Measurements from ENCODE around the gene TMEM119.
"Not testable (repeated sequence)": the region's sequence is repeated elsewhere in the genome, so short reads cannot be mapped to it uniquely, and the experiment has no call there.

The TMEM119 gene

DNA sequence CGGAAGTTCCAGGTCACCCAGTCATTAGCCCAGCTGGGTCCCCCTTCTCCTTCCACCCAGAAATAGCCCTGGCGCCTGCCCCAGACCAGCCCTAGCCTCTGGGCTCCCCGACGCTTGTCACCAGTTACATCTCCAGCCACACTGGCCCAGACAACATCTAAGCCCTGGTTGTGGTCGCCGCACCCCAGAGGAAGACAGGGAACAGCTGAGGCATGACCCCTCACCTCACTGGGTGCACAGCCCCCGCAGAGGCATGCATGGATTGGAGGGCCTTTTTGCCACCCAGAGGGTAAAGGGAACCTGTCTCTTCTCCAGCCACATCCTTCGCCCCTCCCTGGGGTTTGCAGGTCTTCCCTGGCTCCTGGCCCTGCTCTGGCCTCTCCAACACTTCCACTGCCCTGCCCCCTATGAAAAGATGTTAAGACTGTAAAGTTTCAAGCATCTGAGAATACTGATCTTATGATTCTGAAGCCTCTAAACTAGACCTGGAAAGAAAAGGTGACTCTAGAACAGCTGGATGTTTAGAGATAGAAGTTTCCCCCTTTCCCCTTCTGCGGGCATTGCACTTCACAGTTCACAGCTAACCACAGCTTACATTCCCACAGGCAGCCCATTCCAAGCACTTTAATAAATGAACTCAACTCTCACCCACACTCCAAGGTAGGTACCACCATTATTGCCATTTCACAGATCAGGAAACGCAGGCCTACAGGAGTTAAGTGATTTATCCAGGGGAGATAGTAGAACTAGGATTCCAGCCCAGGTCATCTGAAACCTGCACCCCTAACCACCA, 14.7 kb downstream of the TMEM119 start:
- no peak for DNase-seq (ENCODE audit: low spot score)

DNA sequence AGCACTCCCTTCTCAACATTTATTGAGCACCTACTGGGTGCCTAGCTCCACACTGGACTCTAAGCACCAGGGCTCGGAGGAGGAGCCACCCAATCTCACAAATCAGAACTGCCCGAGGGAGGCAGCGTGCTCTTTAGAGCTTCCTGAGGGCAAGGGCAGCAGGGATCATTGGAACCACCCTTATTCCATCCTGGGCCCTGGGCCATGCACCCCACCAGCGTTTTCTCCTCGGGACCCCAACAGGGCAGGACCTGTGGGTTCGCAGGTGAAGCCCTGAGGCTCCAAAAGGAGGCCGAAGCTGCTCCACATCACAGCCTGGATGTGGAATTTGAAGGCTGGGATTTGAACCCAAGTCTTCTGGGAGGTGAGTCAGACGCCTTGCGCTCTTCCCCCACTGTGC, 15.4 kb downstream of the TMEM119 start:
- DNase-seq (ENCODE audit: low spot score): no peak

DNA sequence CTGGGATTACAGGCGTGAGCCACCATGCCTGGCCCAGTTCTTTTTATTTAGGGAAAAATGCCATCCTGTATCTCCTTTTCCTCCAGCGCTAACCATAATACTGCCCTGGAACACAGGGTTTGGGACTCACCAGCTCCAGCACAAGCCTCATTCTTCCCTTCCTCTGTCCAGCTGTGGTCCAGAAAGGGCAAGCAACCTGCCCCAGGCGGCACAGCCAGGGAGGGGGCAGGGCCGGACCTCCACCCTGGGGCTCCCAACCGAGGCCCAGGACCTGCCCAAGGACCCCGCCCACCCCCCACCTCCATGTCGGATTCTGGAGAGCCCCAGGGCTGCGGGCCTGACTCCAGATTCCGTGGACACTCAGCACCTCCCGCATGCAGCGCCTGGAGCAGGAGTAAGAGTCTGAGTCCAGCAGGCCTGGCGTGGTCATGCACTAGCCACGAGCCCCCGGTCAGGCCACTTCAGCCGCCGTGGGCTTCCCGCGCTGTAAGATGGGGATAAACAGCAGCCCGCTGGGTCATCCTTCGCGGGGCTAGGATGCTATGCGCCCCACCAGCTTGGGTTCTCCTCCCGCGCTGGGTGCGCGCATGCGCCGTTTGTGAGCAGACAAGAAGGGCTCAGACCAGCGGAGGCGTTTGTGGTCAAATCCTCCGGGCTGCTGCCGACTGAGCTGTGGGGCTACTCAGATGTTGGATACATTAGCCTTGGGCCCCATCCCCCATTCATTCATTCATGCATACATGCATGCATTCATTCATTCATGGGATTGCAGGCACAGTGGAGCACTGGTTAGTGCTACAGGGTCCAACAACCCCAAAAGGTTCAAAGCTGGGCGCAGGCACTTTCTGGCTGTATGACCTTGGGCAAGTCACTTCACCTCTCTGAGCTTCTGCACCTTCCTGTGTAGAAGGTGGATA, 16.3 kb downstream of the TMEM119 start:
- no peak for DNase-seq (ENCODE audit: low spot score)

DNA sequence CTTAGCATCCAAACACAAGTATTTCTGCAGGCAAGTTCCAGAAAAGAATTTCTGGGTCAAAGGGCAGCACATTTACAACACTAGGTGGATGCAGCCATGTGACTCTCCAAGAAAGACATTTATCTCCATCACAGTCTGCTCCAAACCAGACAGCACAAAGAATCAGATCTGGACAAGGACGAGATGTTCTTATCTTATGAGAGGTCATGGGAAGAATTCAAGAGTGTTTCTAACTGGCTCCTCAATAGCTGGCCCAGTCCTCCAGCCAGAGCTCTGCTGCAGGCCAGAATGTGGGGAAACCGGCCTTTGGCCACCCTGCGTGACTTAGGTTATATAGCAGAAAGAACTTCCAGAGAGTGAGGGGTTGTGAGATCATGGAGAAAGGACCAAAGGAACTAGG, 17.4 kb downstream of the TMEM119 start:
- DNase-seq (ENCODE audit: low spot score): no peak

DNA sequence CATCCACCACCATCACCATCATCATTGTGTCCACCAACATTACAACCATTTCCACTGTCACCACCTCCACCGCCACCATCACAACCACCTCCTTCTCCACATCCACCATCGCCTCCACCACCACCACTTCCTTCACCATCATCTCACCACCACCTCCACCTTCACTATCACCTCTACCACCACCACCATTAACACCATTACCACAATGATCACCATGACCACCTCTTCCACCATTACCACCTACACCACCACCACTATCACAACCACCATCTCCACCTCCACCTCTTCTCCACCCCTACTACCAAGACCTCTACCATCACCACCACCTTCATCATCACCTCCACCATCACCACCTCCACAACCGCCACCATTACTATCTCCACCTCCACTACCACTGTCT, 19.1 kb downstream of the TMEM119 start:
- DNase-seq (ENCODE audit: low spot score): no peak

DNA sequence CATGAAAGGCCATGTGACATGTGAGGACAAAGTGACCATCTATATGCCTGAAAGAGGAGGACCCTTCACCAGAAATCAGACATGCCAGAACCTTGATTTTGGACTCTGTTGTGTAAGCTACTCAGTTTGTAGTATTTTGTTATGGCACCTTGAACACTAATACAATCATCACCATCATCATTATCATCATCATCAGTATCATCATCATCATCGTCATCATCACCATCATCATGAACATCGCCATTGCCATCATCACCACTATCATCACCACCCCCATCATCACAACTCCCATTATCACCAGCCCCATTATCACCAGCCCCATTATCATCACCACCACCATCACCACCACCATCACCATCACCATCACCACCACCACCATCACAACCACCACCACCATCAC, 19.6 kb downstream of the TMEM119 start:
- DNase-seq (ENCODE audit: low spot score): no peak

DNA sequence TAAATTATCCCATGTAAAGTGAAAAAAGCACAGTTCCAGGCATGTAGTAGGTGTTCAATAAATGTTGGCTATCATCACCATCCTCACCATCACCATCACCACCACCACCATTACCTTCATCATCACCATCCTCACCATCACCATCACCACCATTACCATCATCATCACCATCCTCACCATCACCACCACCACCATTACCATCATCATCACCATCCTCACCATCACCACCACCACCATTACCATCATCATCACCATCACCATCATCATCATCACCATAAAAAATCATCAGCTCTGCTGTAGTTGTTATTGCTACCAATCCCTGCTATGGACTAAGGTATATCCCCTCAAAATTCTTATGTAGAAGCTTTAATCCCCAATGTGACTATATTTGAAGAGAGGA, 20.4 kb downstream of the TMEM119 start:
- DNase-seq (ENCODE audit: low spot score): no peak

DNA sequence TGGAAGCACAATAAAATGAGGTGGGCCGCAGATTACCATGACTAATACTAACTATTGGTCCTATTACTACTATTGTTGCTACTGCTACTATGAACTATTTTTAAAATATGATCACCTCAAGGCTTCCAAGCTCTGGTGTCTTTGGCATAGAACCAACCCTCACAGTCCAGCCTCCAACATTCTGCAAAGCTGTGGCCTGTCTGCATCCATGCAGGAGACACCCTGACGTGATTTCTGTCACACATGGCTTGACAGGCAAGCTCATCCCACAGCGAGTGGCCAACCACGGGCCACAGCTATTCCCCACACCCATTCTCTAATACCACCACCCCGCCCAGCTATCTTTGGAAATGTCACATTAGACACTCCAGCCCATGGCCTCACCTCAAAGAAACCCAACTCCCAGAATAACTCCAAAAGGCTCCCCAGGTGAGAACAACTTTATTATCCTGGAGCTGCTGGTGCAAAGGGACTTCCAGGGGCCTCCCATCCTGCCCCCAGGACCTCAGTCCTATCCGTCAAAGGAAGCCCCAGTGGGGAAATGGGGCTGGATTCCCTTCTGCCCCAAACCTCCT, 21.1 kb downstream of the TMEM119 start:
- DNase-seq (ENCODE audit: low spot score): no peak

DNA sequence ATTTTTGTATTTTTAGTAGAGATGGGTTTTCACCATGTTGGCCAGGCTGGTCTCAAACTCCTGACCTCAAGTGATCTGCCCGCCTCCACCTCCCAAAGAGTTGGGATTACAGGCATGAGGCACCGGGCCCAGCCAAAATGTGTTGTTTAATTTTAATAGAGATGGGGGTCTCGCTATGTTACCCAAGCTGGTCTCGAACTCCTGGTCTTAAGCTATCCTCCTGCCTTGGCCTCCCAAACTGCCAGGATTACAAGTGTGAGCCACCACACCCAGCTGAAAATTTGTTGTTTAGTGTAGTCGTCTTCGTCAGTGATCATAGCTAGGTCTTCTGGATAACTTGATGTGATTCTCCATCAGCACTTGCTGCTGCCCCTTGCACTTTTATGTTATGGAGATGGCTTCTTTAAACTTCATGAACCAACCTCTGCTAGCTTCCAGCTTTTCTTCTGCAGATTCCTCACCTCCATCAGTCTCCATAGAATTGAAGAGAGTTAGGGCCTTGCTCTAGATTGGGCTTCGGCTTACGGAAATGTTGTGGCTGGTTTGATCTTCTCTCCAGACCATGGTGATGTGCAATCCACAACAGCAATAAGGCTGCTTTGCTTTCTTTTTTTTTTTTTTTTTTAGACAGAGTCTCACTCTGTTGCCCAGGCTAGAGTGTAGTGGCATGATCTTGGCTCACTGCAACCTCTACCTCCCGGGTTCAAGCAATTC, 22.5 kb downstream of the TMEM119 start:
- DNase-seq (ENCODE audit: low spot score): no peak

DNA sequence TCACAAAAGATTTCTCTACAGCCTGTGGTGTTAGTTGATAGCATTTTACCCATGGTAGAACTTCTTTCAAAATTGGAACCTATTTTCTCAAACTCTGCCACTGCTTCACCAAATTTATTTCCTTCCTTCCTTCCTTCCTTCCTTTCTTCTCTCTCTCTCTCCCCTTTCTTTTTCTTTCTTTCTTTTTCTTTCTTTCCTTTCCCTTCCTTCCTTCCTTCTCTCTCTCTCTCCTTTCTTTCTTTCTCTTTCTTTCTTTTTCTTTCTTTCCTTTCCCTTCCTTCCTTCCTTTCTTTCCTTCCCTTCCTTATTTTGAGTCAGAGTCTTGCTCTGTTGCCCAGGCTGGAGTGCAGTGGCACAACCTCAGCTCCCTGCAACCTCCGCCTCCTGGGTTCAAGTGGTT, 23.6 kb downstream of the TMEM119 start:
- not testable (repeated sequence) for DNase-seq (ENCODE audit: low spot score)

DNA sequence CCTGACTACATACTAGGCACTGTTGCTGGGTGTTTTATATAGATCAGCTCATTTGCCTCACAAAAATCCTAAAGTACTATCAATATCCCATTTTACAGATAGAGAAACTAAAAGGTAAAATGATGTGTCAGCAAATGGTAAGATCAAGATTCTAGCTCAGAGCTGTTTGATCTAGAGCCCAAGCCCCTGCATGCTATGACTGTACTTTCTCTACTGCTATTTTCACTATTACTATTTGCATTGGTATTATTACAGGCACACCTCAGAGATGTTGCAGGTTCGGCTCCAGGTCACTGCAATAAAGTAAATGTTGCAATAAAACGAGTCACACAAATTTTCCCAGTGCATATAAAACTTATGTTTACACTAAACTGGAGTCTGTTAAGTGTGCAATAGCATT, 24.6 kb downstream of the TMEM119 start:
- no peak for DNase-seq (ENCODE audit: low spot score)

DNA sequence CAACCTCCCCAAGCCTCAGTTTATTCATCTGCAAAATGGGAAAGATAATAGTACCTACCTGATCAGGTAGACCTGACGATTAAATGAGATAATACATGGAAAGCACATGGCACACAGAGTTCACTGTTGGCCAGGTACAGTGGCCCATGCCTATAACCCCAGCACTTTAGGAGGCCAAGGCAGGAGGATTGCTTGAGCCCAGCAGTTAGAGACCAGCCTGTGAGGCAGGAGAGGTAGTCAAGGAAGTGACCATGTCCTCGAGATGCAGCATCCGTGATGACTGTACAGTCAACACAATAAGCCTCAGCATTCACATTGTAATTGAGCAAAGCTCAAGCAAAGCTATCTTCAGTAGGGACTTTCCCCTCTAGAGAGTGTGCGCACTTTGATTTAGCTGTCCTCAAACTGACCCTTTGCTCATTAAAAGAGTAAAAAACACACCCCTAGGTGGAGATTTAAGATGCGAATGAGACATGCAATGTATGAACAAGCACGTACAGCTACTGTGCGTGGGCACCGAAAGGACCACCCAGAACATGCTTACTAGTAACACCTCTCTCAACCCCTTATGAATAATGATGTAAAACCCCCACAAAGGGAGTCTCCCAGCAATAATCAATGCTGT, 25.6 kb downstream of the TMEM119 start:
- DNase-seq (ENCODE audit: low spot score): no peak

DNA sequence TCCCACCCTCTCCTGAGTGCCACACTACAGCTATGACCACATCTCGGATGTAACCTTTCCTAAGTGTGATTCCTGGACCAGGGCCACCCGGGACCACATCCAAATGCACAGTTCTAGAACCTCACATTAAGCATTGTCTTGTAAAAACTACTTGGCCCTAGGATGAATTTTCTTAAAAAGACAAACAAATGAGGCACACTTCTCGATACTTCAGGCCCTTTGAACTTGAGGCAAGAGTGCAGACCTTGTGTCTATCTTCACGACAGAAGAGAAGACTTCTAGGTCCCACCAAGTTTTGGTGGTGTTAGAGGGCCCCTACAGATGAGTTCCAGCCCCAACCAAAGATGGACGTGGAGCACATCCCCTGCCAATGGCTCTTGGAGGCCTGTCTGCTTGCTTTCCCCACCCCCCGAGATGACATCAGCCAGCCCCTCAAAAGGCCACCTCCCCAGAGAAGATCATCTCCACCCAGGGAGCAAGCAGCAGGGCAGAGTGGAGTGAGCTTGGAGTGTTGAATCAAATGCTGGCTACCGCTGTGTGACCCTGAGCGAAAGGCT, 26.2 kb downstream of the TMEM119 start:
- DNase-seq (ENCODE audit: low spot score): no peak

DNA sequence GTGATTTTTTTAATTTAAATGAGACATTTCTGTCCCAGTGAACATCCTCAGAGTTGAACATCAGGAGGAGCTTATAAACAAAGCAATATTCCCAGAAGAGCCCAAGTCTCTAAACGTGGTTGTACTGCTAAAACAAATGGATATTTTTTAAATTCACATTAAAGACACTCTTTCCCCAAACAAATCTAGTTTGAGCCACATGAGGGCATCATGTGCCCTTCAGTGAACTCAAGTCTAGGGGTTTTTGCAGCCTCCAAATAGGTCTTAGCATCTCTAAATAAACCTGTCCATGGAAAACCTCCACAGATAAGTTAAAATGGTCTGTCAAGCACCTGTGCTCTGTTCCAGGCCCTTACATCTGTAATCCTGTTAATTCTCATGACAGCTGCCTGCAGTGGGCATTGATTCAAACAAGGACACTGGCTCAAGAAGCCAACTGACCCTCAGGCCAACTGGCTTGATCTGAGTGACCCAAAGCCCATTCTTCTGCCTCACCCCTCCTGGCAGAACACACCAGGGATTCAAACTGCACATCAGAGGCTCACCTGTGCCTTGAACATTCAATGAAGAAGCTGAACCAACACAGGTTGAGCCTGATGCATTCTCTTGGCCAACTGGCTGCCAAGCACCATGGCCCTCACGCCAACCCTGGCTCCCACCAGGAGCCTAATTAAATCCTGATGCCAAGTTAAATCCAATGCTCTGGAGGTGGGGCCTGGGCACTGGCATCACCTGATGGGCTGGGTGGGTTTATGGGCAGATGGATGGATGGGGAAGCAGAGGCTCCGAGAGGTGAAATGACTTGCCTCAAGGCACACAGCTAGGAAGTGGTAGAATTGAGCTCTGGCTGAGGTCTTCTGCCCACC, 26.9 kb downstream of the TMEM119 start:
- peak; percentile 27 for DNase-seq (ENCODE audit: low spot score)

DNA sequence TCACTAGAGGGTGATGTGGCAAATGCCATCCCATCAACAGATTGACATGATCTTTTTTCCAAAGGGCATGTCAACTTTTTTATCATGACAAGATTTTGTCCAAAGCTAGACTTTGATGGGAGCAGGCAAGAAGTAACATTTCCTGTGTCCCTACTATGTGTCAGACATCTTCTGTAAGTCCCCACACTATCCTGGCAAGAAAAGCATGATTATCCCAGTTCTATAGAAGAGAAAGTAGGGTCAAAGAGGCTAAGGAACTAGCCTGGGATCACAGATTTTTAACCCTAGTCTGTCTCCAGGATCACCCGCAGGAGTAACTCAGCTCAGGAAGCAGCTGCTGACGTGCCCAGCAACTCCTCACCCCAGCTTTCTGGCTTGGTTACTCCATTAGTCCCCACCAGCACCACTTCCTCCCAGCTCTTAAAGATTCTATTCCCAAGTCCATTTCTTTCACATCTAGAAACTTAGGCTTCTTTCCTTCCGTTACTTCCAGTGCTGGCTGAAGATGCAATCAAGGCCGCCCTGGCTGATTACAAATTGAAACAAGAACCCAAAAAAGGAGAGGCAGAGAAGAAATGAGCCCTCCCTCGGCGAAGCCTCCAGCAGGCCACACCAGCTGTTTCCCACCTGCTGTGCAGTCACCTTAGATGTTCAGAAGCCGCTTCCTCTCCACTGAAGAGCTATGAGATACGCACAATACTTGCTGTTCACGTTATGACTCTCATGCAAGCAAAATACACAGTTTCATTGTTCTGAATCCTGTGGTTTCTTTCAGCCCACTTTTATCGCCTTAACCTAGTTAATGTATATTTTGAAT, 29.3 kb downstream of the TMEM119 start:
- no peak for DNase-seq (ENCODE audit: low spot score)

DNA sequence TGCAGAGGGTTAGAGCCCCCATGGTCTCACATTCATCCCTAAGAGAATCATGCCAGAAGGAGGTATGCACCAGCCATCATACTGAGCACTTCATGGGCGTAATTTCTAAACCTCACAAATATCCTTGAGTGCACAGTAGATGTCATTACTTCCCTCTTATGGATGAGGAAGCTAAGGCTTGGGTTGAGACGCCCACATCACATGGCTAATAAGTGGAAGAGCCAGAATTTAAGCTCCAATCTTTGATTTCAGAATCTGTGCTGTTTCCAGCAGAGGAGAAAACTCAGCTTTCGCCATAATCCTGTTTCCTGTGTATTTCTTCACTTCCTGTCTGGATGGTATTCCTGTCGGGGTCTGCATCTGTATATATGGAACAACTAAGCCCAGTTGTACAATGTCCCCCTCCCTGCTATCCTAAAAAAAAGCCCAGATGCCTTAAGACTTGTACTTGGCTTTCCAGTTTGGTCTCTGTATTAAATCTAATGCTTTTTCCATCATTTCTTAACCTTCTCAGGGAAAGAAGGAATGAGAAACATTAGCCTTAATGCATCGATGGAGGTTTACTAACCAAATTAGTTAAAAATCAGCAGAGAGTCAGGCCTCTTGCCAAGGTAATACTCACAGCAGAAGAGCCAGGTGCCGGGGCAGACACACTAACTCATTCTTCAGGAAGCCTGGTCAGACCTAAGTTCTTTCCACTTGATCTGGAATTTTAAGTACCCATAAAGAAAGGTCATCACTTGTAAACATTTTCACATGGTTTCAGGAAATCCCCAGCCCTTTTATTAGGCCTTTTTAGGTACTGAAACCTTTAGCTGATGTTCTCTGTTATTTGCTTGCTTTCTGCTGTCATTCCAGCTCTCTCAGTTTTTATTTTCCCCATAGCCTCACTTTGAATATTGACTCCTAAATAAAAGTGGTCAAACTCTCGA, 30.2 kb downstream of the TMEM119 start:
- DNase-seq (ENCODE audit: low spot score): no peak

DNA sequence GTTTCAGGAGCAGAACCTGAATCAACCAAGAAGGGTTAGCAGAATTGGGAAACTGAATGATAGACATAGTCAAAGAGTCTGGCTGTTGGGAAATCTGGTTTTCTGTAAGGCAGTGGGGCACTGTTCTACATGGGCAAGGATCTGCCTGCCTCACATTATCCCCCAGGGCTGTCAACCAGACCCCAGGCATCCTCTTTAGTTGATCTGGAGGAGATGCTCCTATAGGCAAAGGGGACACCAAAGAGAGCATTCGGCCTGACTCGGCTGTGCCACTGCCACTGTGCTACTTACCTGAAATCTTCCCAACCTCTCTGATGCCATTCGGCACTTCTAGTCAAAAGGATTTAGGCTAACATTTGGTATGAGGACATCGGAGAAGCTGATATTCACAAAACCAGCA, 31.4 kb downstream of the TMEM119 start:
- peak; percentile 24 for DNase-seq (ENCODE audit: low spot score)

DNA sequence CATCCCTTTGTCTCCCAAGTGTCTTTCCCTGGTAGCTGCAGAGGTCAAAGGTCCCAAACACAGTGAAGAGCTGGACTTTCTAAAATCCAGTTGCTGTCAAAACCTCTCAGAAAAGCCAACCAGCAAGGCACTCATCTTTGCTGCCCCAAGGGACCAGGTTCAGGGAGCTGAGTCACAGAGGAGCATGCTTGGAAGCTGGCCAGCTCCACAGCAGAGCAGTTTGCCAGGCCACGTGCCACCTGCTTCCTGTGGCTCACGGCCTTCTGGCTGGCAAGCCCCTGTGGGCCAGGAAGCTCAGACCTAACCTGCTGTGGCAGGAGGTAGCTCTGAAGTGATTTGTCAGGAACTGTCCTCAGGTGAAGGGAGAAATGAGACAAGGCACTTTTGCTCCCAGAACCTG, 31.9 kb downstream of the TMEM119 start:
- DNase-seq (ENCODE audit: low spot score): peak; percentile 96
